HK-2 (cell line): Measurements from ENCODE around the gene SIGLEC15.
"Not testable (repeated sequence)": the region's sequence is repeated elsewhere in the genome, so short reads cannot be mapped to it uniquely, and the experiment has no call there.

Source experiments
- DNase-seq: peaks from one replicate; pipeline ENCODE4 v3.0.0-alpha.2; 2018; ENCODE audit not compliant: unreplicated experiment

Gene SIGLEC15

GRCh38 chr18:45825258-45826044 is at the start of gene SIGLEC15:
Gene SIGLEC15, plus strand, starts transcription at chr18:45825675. Its CDS starts 54 bp downstream, at chr18:45825729.
- peak; percentile 56 for DNase-seq

GRCh38 chr18:45775743-45776142 is 49.7 kb upstream of the SIGLEC15 start:
- no peak for DNase-seq

- DNase-seq, result no peak
These were observed 48.1 kb upstream of the SIGLEC15 start for GRCh38 chr18:45777393-45777792.

GRCh38 chr18:45780568-45780967 is 44.9 kb upstream of the SIGLEC15 start:
- no peak for DNase-seq

- DNase-seq, result no peak
These were observed 42.8 kb upstream of the SIGLEC15 start for GRCh38 chr18:45782662-45783061.

- no peak for DNase-seq
These were observed 42.1 kb upstream of the SIGLEC15 start for GRCh38 chr18:45783097-45784075.

- DNase-seq, result no peak
These were observed 40.3 kb upstream of the SIGLEC15 start for GRCh38 chr18:45785134-45785533.

- DNase-seq, result no peak
These were observed 38.5 kb upstream of the SIGLEC15 start for GRCh38 chr18:45786941-45787340.

GRCh38 chr18:45787346-45787745 is 38.1 kb upstream of the SIGLEC15 start:
- no peak for DNase-seq

GRCh38 chr18:45788861-45789260 is 36.6 kb upstream of the SIGLEC15 start:
- no peak for DNase-seq

GRCh38 chr18:45792506-45793263 is 32.8 kb upstream of the SIGLEC15 start:
- DNase-seq, result no peak

- DNase-seq, result no peak
These were observed 32.1 kb upstream of the SIGLEC15 start for GRCh38 chr18:45793264-45793965.

- no peak for DNase-seq
These were observed 24.0 kb upstream of the SIGLEC15 start for GRCh38 chr18:45801416-45802004.

- peak; percentile 42 for DNase-seq
These were observed 22.5 kb upstream of the SIGLEC15 start for GRCh38 chr18:45802814-45803492.

- DNase-seq, result no peak
These were observed 19.9 kb upstream of the SIGLEC15 start for GRCh38 chr18:45805551-45805950.

GRCh38 chr18:45806226-45806625 is 19.2 kb upstream of the SIGLEC15 start:
- no peak for DNase-seq

- DNase-seq, result not testable (repeated sequence)
These were observed 18.3 kb upstream of the SIGLEC15 start for GRCh38 chr18:45807144-45807543.

GRCh38 chr18:45814733-45815132 is 10.7 kb upstream of the SIGLEC15 start:
- not testable (repeated sequence) for DNase-seq

- DNase-seq, result no peak
These were observed 7.9 kb upstream of the SIGLEC15 start for GRCh38 chr18:45817543-45817942.

GRCh38 chr18:45818765-45819164 is 6.7 kb upstream of the SIGLEC15 start:
- not testable (repeated sequence) for DNase-seq
